ENCODE results near the gene LRRC74B. TPM values are rescaled to one million over a fixed set of nuclear protein-coding genes. Genes with fewer than 3 reads are reported as not detected.

The LRRC74B gene
- total RNA-seq, 2 donors from 2014 or later = not detected

DNA sequence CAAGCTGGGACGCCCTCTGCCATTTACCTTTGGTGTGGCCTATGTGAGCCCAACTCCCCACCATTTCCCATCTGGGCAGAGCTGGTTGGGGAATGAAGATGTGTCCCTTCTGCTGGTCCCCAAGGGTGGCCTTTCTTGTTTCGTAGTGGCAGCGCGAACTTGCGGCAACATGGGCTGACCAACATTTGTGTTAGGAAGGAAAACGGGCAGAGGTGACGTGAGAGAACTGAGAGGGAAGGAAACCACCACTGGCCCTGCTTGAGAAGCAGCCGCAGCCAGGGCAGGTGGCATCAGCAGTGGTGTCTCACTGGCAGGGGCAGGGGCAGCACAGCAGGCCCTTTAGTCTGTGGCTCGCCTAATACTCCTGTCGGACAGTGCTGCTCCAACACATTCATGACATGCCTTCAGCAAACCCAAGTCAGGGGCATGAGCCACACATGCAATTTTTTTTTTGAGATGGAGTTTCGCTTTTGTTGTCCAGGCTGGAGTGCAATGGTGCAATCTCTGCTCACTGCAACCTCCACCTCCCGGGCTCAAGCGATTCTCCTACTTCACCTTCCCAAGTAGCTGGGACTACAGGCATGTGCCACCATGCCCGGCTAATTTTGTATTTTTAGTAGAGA lies 29.9 kb downstream of the LRRC74B start:
- ATAC-seq (no peak), DNase-seq (no peak)
- intact Hi-C loops (cut with DNase I) = no loop called here
- no peaks in the 10 kb centered on the region for H3K9me3 ChIP-seq
- no peaks in the 10 kb centered on the region for H3K27me3 ChIP-seq
- no peak for TF ChIP-seq POLR2A (IDR thresholded peaks at IDR 0.05)
- TF ChIP-seq, protein P1, sequence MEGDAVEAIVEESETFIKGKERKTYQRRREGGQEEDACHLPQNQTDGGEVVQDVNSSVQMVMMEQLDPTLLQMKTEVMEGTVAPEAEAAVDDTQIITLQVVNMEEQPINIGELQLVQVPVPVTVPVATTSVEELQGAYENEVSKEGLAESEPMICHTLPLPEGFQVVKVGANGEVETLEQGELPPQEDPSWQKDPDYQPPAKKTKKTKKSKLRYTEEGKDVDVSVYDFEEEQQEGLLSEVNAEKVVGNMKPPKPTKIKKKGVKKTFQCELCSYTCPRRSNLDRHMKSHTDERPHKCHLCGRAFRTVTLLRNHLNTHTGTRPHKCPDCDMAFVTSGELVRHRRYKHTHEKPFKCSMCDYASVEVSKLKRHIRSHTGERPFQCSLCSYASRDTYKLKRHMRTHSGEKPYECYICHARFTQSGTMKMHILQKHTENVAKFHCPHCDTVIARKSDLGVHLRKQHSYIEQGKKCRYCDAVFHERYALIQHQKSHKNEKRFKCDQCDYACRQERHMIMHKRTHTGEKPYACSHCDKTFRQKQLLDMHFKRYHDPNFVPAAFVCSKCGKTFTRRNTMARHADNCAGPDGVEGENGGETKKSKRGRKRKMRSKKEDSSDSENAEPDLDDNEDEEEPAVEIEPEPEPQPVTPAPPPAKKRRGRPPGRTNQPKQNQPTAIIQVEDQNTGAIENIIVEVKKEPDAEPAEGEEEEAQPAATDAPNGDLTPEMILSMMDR (IDR thresholded peaks at IDR 0.05) = no peak
- H3K4me3 ChIP-seq = no peak overlapping the region
- H3K36me3 ChIP-seq (replicated peaks in 1 of 2; ENCODE audit: insufficient read depth in 1 of 2, low read depth in 2 of 2) = no peaks in the 10 kb centered on the region
- H3K27ac ChIP-seq = no peak overlapping the region
- H3K4me1 ChIP-seq = no peaks in the 10 kb centered on the region
- 90 to 91% methylated on average over 12 to 14 of the region's 14 CpGs for WGBS, 2 donors

DNA sequence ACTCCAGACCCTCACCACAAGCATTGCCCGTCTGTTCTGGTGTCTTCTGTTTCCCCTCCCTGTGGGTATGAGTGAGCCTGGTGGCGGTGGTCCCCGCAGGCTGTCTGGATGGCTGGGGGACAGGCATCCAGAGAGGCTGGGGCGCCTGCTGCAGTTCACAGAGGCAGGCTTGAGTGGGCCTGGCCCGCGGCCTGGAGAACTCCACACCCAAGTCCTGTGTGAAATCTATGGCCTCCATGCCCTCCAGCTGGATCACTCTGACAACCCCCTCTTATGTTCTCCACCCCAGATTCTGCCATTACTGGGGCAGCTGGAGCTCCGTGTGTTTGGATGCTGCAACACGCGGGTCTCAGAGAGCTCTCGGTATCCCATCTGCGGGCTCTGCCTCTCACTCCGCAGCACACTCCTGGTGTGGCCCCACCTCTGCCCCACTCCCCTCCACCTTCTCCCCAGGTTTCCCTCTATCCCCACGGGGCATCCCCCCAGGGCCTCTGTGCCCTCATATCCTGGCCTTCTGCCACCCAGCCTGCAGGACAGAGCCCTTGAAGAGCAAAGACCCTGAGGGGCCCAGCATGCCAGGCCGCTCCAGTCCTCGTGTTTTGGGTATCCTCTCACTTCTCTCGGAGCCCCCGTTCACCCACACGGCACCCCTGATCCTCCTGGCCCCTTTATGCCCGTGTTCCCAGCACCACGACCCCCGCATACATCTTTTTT lies 31.3 kb downstream of the LRRC74B start:
- Histone ChIP-seq H3K36me3 (replicated peaks in 1 of 2; ENCODE audit: insufficient read depth in 1 of 2, low read depth in 2 of 2) (no peaks in the 10 kb centered on the region), H3K27me3 (no peaks in the 10 kb centered on the region), H3K4me1 (no peaks in the 10 kb centered on the region), H3K4me3 (no peak overlapping the region), H3K27ac (no peak overlapping the region), H3K9me3 (no peaks in the 10 kb centered on the region)
- no peak for TF ChIP-seq POLR2A (IDR thresholded peaks at IDR 0.05)
- TF ChIP-seq, protein P1 (IDR thresholded peaks at IDR 0.05) = no peak
- intact Hi-C loops (cut with DNase I) = no loop called here
- WGBS, 2 donors = 79 to 81% methylated on average over 18 to 21 of the region's 21 CpGs
- ATAC-seq (no peak), DNase-seq (no peak)

DNA sequence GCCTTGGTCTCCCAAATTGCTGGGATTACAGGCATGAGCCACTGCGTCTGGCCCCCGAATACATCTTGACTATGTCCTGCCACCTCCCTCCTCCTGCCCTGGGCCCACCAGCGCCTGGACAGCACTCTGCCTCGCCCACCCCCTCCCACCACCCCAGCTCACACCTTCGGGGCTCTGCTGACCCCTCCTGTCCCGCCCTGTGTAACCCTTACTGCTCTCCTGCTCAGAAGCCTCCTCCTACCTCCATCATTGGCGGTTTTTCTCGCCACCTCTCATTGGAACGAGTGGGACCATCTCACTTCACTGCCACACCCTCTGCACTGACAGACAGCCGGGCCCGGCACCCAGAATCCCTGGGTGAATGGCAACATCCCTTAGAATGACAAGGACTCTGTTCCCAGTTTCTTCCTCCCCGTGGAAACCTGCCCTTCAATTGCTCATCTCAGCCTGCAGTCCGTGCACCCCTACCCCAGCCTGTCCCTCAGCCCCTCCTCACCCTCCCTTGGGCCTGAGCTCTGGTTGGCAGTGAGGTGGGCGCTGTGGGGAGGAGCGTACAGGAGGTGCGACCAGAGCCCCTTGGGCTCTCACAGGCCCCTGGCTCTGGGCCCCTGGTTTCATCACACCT lies 32.2 kb downstream of the LRRC74B start:
- no peak for ATAC-seq
- intact Hi-C loops (cut with DNase I) = no loop called here
- Histone ChIP-seq H3K27me3 (no peaks in the 10 kb centered on the region), H3K4me3 (no peak overlapping the region), H3K27ac (no peak overlapping the region), H3K9me3 (no peaks in the 10 kb centered on the region), H3K36me3 (replicated peaks in 1 of 2; ENCODE audit: insufficient read depth in 1 of 2, low read depth in 2 of 2) (no peaks in the 10 kb centered on the region), H3K4me1 (no peaks in the 10 kb centered on the region)
- DNase-seq = no peak
- TF ChIP-seq, protein P1 (IDR thresholded peaks at IDR 0.05) = no peak
- WGBS, 2 donors = 67 to 73% methylated on average over 11 to 16 of the region's 16 CpGs

DNA sequence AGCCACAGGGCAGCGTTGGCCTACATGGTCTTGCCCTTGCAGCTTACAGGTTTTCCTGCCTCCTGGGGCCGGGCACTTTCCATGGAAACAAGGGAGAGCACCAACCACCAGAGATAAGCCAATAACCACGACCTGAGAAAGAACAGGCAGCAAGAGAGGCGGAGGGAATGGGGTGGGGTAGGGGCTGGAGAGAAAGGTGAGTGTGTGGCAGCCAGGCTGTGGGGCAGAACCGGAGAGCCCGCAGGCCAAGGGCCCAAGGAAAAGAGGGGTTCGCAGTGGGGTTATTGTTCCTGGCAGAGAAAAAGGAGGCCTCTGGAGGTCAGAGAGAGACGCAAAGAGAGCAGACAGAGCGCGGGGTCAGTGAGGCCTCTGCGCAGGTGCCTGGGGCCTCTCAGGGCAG lies 33.2 kb downstream of the LRRC74B start:
- DNase-seq = no peak
- Histone ChIP-seq H3K9me3 (no peaks in the 10 kb centered on the region), H3K4me3 (no peak overlapping the region), H3K36me3 (replicated peaks in 1 of 2; ENCODE audit: insufficient read depth in 1 of 2, low read depth in 2 of 2) (no peaks in the 10 kb centered on the region), H3K27ac (no peak overlapping the region), H3K27me3 (no peaks in the 10 kb centered on the region), H3K4me1 (no peaks in the 10 kb centered on the region)
- intact Hi-C loops (cut with DNase I) = no loop called here
- no peak for ATAC-seq
- TF ChIP-seq POLR2A (IDR thresholded peaks at IDR 0.05) = no peak
- TF ChIP-seq, protein P1 (IDR thresholded peaks at IDR 0.05) = no peak
- 79 to 87% methylated on average over 10 to 11 of the region's 11 CpGs for WGBS, 2 donors
